Endothelial cell of umbilical vein (primary cell): ENCODE measurements around the gene PPP1R3A. TPM values are rescaled to one million over a fixed set of nuclear protein-coding genes. Genes with fewer than 3 reads are reported as not detected.

Experiments
- BruUV-seq: library from RNA; stranded (reverse); fragments of 400-500 nt; replicated peaks from 2 replicates; lab custom pipeline; 2021; lab: Mats Ljungman, UMichigan
- CTCF ChIA-PET: fragments of 300-600, 350-600 bp; sonication (Branson Sonifier 250); formaldehyde crosslinking; loops from one replicate; lab custom pipeline; 2021; ENCODE audit warnings: antibody characterized with exemption, inconsistent platforms; lab: Charles Lee
- POLR2A ChIA-PET: fragments of 300-600, 350-600 bp; sonication (Branson Sonifier 250); formaldehyde crosslinking; loops from one replicate; lab custom pipeline; 2021; ENCODE audit warnings: antibody characterized with exemption, inconsistent platforms; lab: Charles Lee
- DNase-seq: peaks from one replicate; pipeline ENCODE4 v3.0.0-alpha.2; 2011; ENCODE audit warnings: low read depth, low spot score
- FAIRE-seq: peaks from 2 replicates; lab custom pipeline; 2011; peaks lifted over from hg19 to GRCh38; lab: Jason Lieb, UNC
- H2AFZ ChIP-seq: 2 replicates; pipeline ENCODE4 v1.6.0; 2012; ENCODE audit warnings: low read depth, low read length, control low read depth, inconsistent platforms
- H3K27ac ChIP-seq: 2 replicates; pipeline ENCODE4 v1.5.1; 2011; ENCODE audit warnings: low read depth, mild to moderate bottlenecking, control low read depth, low read length, moderate library complexity; ENCODE audit not compliant: insufficient read depth
- H3K27me3 ChIP-seq, 2 experiments: 2 replicates each; pipeline versions ENCODE4 v1.6.0 to v1.6.1; 2011; ENCODE audit warnings: low read length in 2 of 2, mixed read lengths in 1 of 2; ENCODE audit not compliant: control insufficient read depth in 2 of 2, insufficient read depth in 2 of 2
- H3K36me3 ChIP-seq, 2 experiments: 2 replicates in 1 of 2; 3 replicates in 1 of 2; pipeline ENCODE4 v1.5.1; 2011; ENCODE audit warnings: low read length in 2 of 2, mild to moderate bottlenecking in 1 of 2, moderate library complexity in 1 of 2; ENCODE audit not compliant: control insufficient read depth in 2 of 2, insufficient read depth in 2 of 2; ENCODE audit errors: extremely low read depth in 1 of 2
- H3K4me1 ChIP-seq: 3 replicates; pipeline ENCODE4 v1.5.1; 2011; ENCODE audit warnings: mild to moderate bottlenecking, low read length; ENCODE audit not compliant: control insufficient read depth, insufficient read depth; ENCODE audit errors: extremely low read depth
- H3K4me2 ChIP-seq: 2 replicates; pipeline ENCODE4 v1.6.1; 2011; ENCODE audit warnings: low read length, control low read depth, mixed read lengths; ENCODE audit not compliant: insufficient read depth
- H3K4me3 ChIP-seq, 3 experiments: fragments of 200-600 bp in 1 of 3; sonication (generic), shearing (Covaris generic) in 1 of 3; replicated peaks in 1 of 3; 2 replicates each; pipeline ENCODE4 v1.5.1; 2011 to 2016; ENCODE audit warnings: control low read depth in 3 of 3, low read length in 3 of 3, mild to moderate bottlenecking in 2 of 3, inconsistent platforms in 1 of 3, low read depth in 1 of 3, moderate library complexity in 1 of 3; ENCODE audit not compliant: insufficient read depth in 1 of 3
- H3K79me2 ChIP-seq: 2 replicates; pipeline ENCODE4 v1.6.0; 2012; ENCODE audit warnings: low read length, inconsistent platforms; ENCODE audit not compliant: control insufficient read depth, insufficient read depth
- H3K9ac ChIP-seq: replicated peaks from 2 replicates; pipeline ENCODE3; 2011; ENCODE audit warnings: low read length, control low read depth; ENCODE audit not compliant: insufficient read depth; ENCODE audit errors: extremely low read depth
- H3K9me1 ChIP-seq: replicated peaks from 3 replicates; pipeline ENCODE4 v1.6.0; 2011; ENCODE audit warnings: mild to moderate bottlenecking, low read length; ENCODE audit not compliant: control insufficient read depth, insufficient read depth; ENCODE audit errors: extremely low read depth
- H3K9me3 ChIP-seq: replicated peaks from 2 replicates; pipeline ENCODE4 v1.5.1; 2012; ENCODE audit warnings: low read length, inconsistent platforms; ENCODE audit not compliant: control insufficient read depth, insufficient read depth
- H4K20me1 ChIP-seq: replicated peaks from 2 replicates; pipeline ENCODE3; 2011; ENCODE audit warnings: mild to moderate bottlenecking, low read length; ENCODE audit not compliant: control insufficient read depth, insufficient read depth; ENCODE audit errors: extremely low read depth
- CTCF ChIP-seq, 2 donors: IDR thresholded peaks; 1 replicate in 1 of 2; 2 replicates in 1 of 2; pipeline ENCODE4 v1.5.1; 2011; ENCODE audit warnings: low read length in 2 of 2, mild to moderate bottlenecking in 2 of 2, moderate library complexity in 2 of 2, control low read depth in 1 of 2, inconsistent platforms in 1 of 2, low read depth in 1 of 2; ENCODE audit not compliant: insufficient read depth in 1 of 2; ENCODE audit errors: extremely low read depth in 1 of 2
- EZH2 ChIP-seq: IDR thresholded peaks from 2 replicates; pipeline ENCODE4 v1.6.1; 2012; ENCODE audit warnings: borderline replicate concordance, low read depth, mild to moderate bottlenecking, moderate library complexity, low read length, inconsistent platforms; ENCODE audit not compliant: severe bottlenecking
- FOS ChIP-seq: IDR thresholded peaks from 2 replicates; pipeline ENCODE4 v1.6.1; 2011; ENCODE audit warnings: mild to moderate bottlenecking, low read length, moderate library complexity, borderline replicate concordance; ENCODE audit not compliant: insufficient read depth
- GATA2 ChIP-seq: IDR thresholded peaks from 2 replicates; pipeline ENCODE4 v1.7.0; 2011; ENCODE audit warnings: low read depth, mild to moderate bottlenecking, moderate library complexity, mixed read lengths, low read length; ENCODE audit not compliant: insufficient read length, insufficient read depth
- JUN ChIP-seq: IDR thresholded peaks from 2 replicates; pipeline ENCODE4 v1.6.1; 2011; ENCODE audit warnings: borderline replicate concordance, low read depth; ENCODE audit not compliant: insufficient read length, insufficient read depth
- MAX ChIP-seq: IDR thresholded peaks from 2 replicates; pipeline ENCODE4 v1.6.1; 2011; ENCODE audit not compliant: insufficient read depth, insufficient read length
- MYC ChIP-seq: IDR thresholded peaks from one replicate; pipeline ENCODE4 v1.6.1; 2011; ENCODE audit warnings: mild to moderate bottlenecking, low read depth, low read length
- POLR2A ChIP-seq: IDR thresholded peaks from 2 replicates; pipeline ENCODE4 v1.6.1; 2012; ENCODE audit warnings: low read depth, mild to moderate bottlenecking, control low read depth, low read length
- POLR2AphosphoS5 ChIP-seq: IDR thresholded peaks from 2 replicates; pipeline ENCODE4 v1.6.1; 2012; ENCODE audit warnings: low read depth, mild to moderate bottlenecking, control low read depth, low read length, moderate library complexity; ENCODE audit not compliant: insufficient read depth
- dilution Hi-C: fragments of 300-500 bp; cut with MboI; formaldehyde crosslinking; loops from one replicate; pipeline ENCODE4 v1.15.0; 2019; ENCODE audit warnings: low sequenced_read_pairs; ENCODE audit not compliant: extremely low pct_ligation_motif_present
- intact Hi-C: fragments of 100-400 bp; cut with micrococcal nuclease; formaldehyde crosslinking; loops from one replicate; pipeline ENCODE4 v1.10.0; 2022
- polyA plus RNA-seq, 4 experiments: library from polyadenylated mRNA; depleted of rRNA in 3 of 4; stranded (reverse) in 3 of 4; unstranded in 1 of 4; fragments of >200 nt; gene quantifications; 2 replicates each; pipeline versions ENCODE4 v1.2.1 to v1.2.3, GENCODE V29; 2011 to 2012; ENCODE audit warnings: missing spikeins in 1 of 4
- total RNA-seq: library from RNA; stranded (reverse); gene quantifications from 2 replicates; pipeline ENCODE4 v1.2.3, GENCODE V29; 2021

The PPP1R3A gene
- total and polyA plus RNA-seq, 2 donors (not counting 3 experiments of a cell fraction or from before 2014, with no cell fraction given): not detected

GRCh38 chr7:113872981-113873380 lies 45.8 kb downstream of the PPP1R3A start:
- FAIRE-seq: no peak
- POLR2A ChIA-PET: no interaction called here

More at GRCh38 chr7:113872981-113873380, 45.8 kb downstream of the PPP1R3A start:
- Histone ChIP-seq H3K36me3 (no peaks in the 10 kb centered on the region), H4K20me1 (no peaks in the 10 kb centered on the region), H3K9ac (no peak overlapping the region), H3K27ac (no peak overlapping the region), H3K27me3 (no peaks in the 10 kb centered on the region), H3K4me1 (no peaks in the 10 kb centered on the region), H3K4me3 (no peak overlapping the region), H3K4me2 (no peak overlapping the region), H3K9me1 (no peaks in the 10 kb centered on the region), H2AFZ (no peak overlapping the region), H3K79me2 (no peaks in the 10 kb centered on the region), H3K9me3 (no peaks in the 10 kb centered on the region)
- CTCF ChIA-PET: no interaction called here
- DNase-seq: no peak
- BruUV-seq: no TSS peak
- dilution Hi-C loops (no loop called here), intact Hi-C loops (no loop called here)
- TF ChIP-seq FOS (no peak), EZH2 (no peak), POLR2A (no peak), MYC (no peak), JUN (no peak), POLR2AphosphoS5 (no peak), CTCF (IDR thresholded peaks at IDR 0.05; ENCODE audit: extremely low read depth in 1 of 2, insufficient read depth in 1 of 2, low read depth in 1 of 2, low read length in 2 of 2) (no peak), GATA2 (no peak), MAX (no peak)
